AG04449 (cell line): ENCODE measurements around the gene CAPN10.
A peak's percentile ranks its signal among the peaks of the same experiment; 100 is the strongest.

Source experiments
- CTCF ChIA-PET: fragments of 350-600 bp; formaldehyde crosslinking; extraction: SDS; loops from one replicate; lab custom pipeline; 2021; ENCODE audit warnings: antibody characterized with exemption; lab: Yijun Ruan, JAX
- POLR2A ChIA-PET: fragments of 400-600, 350-600 bp; formaldehyde crosslinking; extraction: SDS; loops from one replicate; lab custom pipeline; 2020; ENCODE audit warnings: antibody characterized with exemption, inconsistent platforms; lab: Yijun Ruan, JAX
- DNase-seq: peaks from one replicate; pipeline ENCODE4 v3.0.0-alpha.2; 2010; ENCODE audit warnings: low read depth, low spot score
- H3K4me3 ChIP-seq: 2 replicates; pipeline ENCODE4 v1.5.1; 2011; ENCODE audit warnings: low read depth, mild to moderate bottlenecking, control low read depth, low read length
- TF ChIP-seq, protein P1 (sequence below): IDR thresholded peaks from one replicate; pipeline ENCODE4 v1.5.1; 2011; ENCODE audit warnings: mild to moderate bottlenecking, moderate library complexity, low read length, control low read depth, inconsistent platforms; ENCODE audit not compliant: insufficient read depth; ENCODE audit errors: missing control alignments

The CAPN10 gene

DNA sequence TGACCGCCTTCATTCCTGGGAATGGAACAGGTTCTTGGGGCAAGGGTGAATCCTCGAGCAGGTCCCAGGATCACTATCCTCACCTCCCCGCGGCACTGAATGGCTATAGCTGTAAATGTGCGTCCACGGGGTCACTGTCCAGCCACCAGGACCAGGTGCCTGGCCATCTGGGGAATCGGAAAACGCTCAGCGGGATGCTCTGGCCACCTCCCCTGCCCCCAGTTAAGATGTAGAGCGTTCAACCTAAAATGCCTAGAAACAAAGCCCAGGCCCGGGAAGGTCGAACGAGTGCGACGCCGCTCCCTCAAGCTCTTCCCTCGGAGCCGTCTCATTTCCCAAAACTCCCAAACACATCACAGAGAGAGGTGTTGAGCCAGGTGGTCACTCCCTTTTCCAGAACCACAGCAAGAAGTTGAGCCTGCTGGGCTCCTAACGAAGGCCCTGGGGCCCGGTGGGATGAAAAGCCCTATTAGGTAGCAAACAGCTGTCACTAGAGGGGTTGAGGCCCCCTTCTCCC, 795 bp upstream of the CAPN10 start:
- TF ChIP-seq, protein P1, sequence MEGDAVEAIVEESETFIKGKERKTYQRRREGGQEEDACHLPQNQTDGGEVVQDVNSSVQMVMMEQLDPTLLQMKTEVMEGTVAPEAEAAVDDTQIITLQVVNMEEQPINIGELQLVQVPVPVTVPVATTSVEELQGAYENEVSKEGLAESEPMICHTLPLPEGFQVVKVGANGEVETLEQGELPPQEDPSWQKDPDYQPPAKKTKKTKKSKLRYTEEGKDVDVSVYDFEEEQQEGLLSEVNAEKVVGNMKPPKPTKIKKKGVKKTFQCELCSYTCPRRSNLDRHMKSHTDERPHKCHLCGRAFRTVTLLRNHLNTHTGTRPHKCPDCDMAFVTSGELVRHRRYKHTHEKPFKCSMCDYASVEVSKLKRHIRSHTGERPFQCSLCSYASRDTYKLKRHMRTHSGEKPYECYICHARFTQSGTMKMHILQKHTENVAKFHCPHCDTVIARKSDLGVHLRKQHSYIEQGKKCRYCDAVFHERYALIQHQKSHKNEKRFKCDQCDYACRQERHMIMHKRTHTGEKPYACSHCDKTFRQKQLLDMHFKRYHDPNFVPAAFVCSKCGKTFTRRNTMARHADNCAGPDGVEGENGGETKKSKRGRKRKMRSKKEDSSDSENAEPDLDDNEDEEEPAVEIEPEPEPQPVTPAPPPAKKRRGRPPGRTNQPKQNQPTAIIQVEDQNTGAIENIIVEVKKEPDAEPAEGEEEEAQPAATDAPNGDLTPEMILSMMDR, result no peak
- ChIA-PET POLR2A (interaction anchor here (0.8 to 2.3 kb wide), 6 partner anchors 12 to 28 kb away, joined by 3 to 10 read pairs (median 4); partner anchors contain the start of genes ANKMY1 and RNPEPL1), CTCF (interaction anchor here (0.9 to 5.0 kb wide), 7 partner anchors 9 to 72 kb away, joined by 3 to 75 read pairs (median 15); partner anchors contain the start of gene RNPEPL1)
- peak overlapping the region; percentile 72 for H3K4me3 ChIP-seq
- no peak for DNase-seq

DNA sequence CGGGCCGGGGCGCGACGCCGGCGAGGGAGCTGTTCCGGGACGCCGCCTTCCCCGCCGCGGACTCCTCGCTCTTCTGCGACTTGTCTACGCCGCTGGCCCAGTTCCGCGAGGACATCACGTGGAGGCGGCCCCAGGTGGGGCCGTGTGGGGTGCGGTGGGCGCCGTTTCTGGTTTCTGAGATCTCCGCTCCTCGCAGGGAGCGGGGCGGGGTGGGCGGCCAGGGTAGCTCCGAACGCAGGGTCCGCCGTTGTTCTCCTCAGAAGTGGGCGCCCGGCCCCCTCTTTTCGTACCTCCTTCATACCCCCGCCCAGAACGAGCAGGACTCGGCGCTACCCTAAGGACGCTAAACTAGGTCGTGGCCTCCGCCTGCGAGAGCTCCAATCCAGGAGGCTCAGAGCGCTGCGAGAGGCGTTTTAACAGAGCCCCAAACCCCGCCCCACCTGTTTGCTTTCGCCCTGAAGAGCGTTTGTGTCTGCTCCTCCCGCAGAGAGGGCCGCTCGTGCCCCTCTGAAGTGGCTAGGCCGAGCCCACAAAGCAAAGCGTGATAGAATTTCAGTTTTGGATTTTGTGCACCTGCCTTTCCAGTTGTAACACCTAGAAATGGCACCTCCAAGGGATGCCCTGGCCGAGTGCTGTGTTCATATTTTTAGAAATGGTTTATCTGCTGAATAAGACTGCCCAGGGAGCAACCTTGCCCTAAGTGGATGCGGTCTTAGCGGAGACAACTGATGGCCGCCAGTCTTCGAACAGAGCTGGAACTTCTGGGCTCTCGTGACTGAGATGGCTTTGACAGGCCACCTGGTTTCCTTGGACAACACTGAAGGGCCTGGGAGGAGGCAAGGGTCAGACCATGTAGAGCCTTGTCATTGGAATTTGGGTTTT, 626 bp downstream of the CAPN10 start:
- CTCF ChIA-PET, result interaction anchor here (0.8 to 5.0 kb wide), 11 partner anchors 9 to 354 kb away, joined by 3 to 75 read pairs (median 5); partner anchors contain the start of gene RNPEPL1
- H3K4me3 ChIP-seq, result peak overlapping the region; percentile 72
- TF ChIP-seq, protein P1, result no peak

DNA sequence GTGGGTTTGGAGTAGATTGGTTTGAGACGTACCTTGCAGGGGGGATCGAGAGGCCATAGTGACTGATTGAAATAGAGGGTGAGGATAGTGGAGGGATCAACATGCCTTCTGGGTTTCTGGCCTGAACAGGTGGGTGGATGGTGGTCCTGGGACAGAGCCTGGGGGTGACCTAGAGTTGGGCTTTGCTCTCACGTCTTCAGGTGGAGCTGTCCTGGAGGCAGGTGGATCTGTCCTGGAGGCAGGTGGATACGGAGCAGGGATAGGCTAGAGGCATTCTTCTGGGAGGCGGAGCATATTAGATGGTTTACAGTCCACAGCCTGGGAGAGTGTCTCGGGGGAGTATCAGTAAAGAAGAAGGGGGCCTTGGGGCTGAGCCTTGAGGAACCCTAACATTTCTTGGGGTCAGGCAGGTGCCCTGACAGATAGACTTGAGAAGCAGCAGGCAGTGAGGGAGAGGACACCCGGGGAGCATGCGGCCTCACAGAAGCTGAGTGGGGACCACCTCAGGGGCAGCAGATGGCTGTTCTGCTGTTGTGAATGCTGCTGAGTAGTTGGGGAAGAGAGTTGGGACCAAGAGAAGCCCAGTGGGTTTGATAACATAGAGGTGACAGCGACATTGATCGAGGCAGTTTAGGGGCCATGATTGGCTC, 1.6 kb downstream of the CAPN10 start:
- POLR2A ChIA-PET, result no interaction called here
- CTCF ChIA-PET, result interaction anchor here (1.1 to 5.0 kb wide), 6 partner anchors 16 to 74 kb away, joined by 3 to 75 read pairs (median 12); partner anchors contain the start of gene RNPEPL1

More for the DNA sequence above, 626 bp downstream of the CAPN10 start:
- no peak for DNase-seq
- POLR2A ChIA-PET, result interaction anchor here (0.9 to 2.3 kb wide), 4 partner anchors 18 to 29 kb away, joined by 3 to 10 read pairs (median 6); partner anchors contain the start of genes ANKMY1 and RNPEPL1

DNA sequence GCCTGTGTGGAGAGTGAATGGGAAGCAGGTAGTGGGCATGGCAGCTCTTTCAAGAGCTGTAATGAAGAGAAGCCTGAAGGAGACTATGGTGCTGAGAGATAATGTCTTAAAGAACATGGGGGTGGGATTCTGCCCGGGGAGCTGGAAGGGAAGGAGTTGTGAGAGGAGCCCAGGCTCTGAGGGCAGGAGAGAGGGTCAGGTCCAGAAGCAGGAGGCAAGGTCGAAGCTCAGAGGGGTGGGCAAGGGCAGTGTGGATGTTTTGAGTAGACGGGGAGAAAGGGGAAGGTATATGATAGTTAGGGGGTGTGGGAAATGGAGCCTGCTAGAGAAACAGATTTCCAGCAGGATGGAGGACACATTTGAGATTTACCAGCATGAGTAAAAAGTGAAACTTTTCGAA, 2.1 kb downstream of the CAPN10 start:
- ChIA-PET CTCF (interaction anchor here (1.0 to 4.1 kb wide), 5 partner anchors 17 to 26 kb away, joined by 3 to 15 read pairs (median 3); partner anchors contain the start of gene RNPEPL1), POLR2A (no interaction called here)
- H3K4me3 ChIP-seq, result no peak overlapping the region
- no peak for DNase-seq
- TF ChIP-seq, protein P1, result no peak

More for the DNA sequence above, 1.6 kb downstream of the CAPN10 start:
- H3K4me3 ChIP-seq, result peak overlapping the region; percentile 72
- DNase-seq, result no peak
- TF ChIP-seq, protein P1, result no peak

DNA sequence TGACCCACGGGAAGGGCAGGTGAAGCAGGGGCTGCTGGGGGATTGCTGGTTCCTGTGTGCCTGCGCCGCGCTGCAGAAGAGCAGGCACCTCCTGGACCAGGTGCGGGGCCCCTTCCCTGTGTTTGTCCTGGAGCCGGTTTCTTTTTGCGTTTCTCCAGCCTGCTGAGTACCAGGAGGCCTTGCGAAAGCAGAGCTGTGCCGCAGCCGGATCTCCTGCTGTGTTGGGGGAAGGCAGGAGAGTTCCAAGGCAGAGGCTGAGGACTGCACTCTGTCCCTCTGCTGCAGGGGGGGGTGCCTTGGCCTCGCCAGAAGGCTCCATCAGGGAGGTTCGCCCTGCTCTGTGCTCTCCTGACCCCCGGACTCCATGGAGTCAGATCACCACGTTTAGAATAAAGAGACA, 2.8 kb downstream of the CAPN10 start:
- TF ChIP-seq, protein P1, result no peak
- ChIA-PET POLR2A (no interaction called here), CTCF (interaction anchor here (1.0 to 4.1 kb wide), 4 partner anchors 16 to 23 kb away, joined by 3 to 15 read pairs (median 6); partner anchors contain the start of gene RNPEPL1)
- H3K4me3 ChIP-seq, result no peak overlapping the region
- DNase-seq, result no peak
